A673 (cell line): ENCODE measurements around the gene USP1. TPM values are rescaled to one million over a fixed set of nuclear protein-coding genes. Genes with fewer than 3 reads are reported as not detected.

Experiments used
- BruUV-seq: library from RNA; stranded (reverse); fragments of 400-500 nt; replicated peaks from 2 replicates; lab custom pipeline; 2021; lab: Mats Ljungman, UMichigan
- CTCF ChIA-PET: fragments of 300-600 bp; sonication (Branson Sonifier 250); formaldehyde crosslinking; loops from one replicate; lab custom pipeline; 2022; ENCODE audit warnings: antibody characterized with exemption; lab: Charles Lee
- POLR2A ChIA-PET: fragments of 300-600 bp; sonication (Branson Sonifier 250); formaldehyde crosslinking; loops from one replicate; lab custom pipeline; 2022; ENCODE audit warnings: antibody characterized with exemption; ENCODE audit not compliant: low non-redundant PET; lab: Charles Lee
- DNase-seq: peaks from one replicate; pipeline ENCODE4 v3.0.0-alpha.2; 2015; ENCODE audit warnings: low spot score
- H3K27ac ChIP-seq: fragments of 200-600 bp; sonication (generic); 2 replicates; pipeline ENCODE4 v1.5.1; 2016; ENCODE audit warnings: mixed run types, low read depth, mild to moderate bottlenecking, mixed read lengths, antibody characterized with exemption, low read length; ENCODE audit not compliant: poor library complexity, severe bottlenecking
- H3K27me3 ChIP-seq: fragments of 200-600 bp; sonication (generic); replicated peaks from 2 replicates; pipeline ENCODE4 v1.6.1; 2017; ENCODE audit warnings: mixed run types, low read depth, mild to moderate bottlenecking, mixed read lengths, antibody characterized with exemption, low read length; ENCODE audit not compliant: insufficient read depth, poor library complexity
- H3K36me3 ChIP-seq: fragments of 200-600 bp; sonication (generic); 2 replicates; pipeline ENCODE4 v1.6.1; 2016; ENCODE audit warnings: mixed run types, mild to moderate bottlenecking, mixed read lengths, antibody characterized with exemption, low read length; ENCODE audit not compliant: insufficient read depth, poor library complexity, severe bottlenecking
- H3K4me1 ChIP-seq: fragments of 200-600 bp; sonication (generic); 2 replicates; pipeline ENCODE4 v1.6.1; 2017; ENCODE audit warnings: mixed run types, mild to moderate bottlenecking, mixed read lengths, antibody characterized with exemption, low read length; ENCODE audit not compliant: insufficient read depth, poor library complexity, severe bottlenecking
- H3K4me3 ChIP-seq: fragments of 200-600 bp; sonication (generic); 2 replicates; pipeline ENCODE4 v1.5.1; 2016; ENCODE audit warnings: low read depth, mixed run types, mild to moderate bottlenecking, mixed read lengths, low read length; ENCODE audit not compliant: poor library complexity, severe bottlenecking
- H3K9me3 ChIP-seq: fragments of 200-600 bp; sonication (generic); 2 replicates; pipeline ENCODE4 v1.6.1; 2016; ENCODE audit warnings: mixed run types, low read depth, mild to moderate bottlenecking, mixed read lengths, antibody characterized with exemption, low read length; ENCODE audit not compliant: poor library complexity, severe bottlenecking
- CTCF ChIP-seq: fragments of 300-800, 200-600 bp; sonication (generic); conservative IDR thresholded peaks from 2 replicates; pipeline ENCODE4 v1.5.1; 2017; ENCODE audit warnings: low read depth, mild to moderate bottlenecking, antibody characterized with exemption, low read length, moderate library complexity, mixed read lengths
- EZH2 ChIP-seq: fragments of 200-600 bp; sonication (generic); IDR thresholded peaks from 2 replicates; pipeline ENCODE4 v1.6.1; 2017; ENCODE audit warnings: borderline replicate concordance, low read depth, mild to moderate bottlenecking, mixed read lengths, antibody characterized with exemption, low read length; ENCODE audit not compliant: poor library complexity, severe bottlenecking
- intact Hi-C: fragments of 100-400 bp; cut with micrococcal nuclease; formaldehyde crosslinking; loops from one replicate; pipeline ENCODE4 v1.10.0; 2022; ENCODE audit not compliant: unreplicated experiment
- total RNA-seq: library from RNA; stranded (reverse); gene quantifications from 2 replicates; pipeline ENCODE4 v1.2.3, GENCODE V29; 2021

The USP1 gene
- total RNA-seq, 1 experiment from 2014 or later, result 90.0 TPM

- TF ChIP-seq CTCF (no peak), EZH2 (no peak)
- Histone ChIP-seq H3K27me3 (peaks cover 43% of the 10 kb centered on the region), H3K4me3 (no peak overlapping the region), H3K4me1 (peaks cover 28% of the 10 kb centered on the region), H3K9me3 (no peaks in the 10 kb centered on the region), H3K27ac (no peak overlapping the region), H3K36me3 (no peaks in the 10 kb centered on the region)
- no TSS peak for BruUV-seq
- no peak for DNase-seq
- intact Hi-C loops, result no loop called here
- POLR2A ChIA-PET, result no interaction called here
- CTCF ChIA-PET, result no interaction called here
These were observed 46.8 kb upstream of the USP1 start for GRCh38 chr1:62390071-62390470.

DNA sequence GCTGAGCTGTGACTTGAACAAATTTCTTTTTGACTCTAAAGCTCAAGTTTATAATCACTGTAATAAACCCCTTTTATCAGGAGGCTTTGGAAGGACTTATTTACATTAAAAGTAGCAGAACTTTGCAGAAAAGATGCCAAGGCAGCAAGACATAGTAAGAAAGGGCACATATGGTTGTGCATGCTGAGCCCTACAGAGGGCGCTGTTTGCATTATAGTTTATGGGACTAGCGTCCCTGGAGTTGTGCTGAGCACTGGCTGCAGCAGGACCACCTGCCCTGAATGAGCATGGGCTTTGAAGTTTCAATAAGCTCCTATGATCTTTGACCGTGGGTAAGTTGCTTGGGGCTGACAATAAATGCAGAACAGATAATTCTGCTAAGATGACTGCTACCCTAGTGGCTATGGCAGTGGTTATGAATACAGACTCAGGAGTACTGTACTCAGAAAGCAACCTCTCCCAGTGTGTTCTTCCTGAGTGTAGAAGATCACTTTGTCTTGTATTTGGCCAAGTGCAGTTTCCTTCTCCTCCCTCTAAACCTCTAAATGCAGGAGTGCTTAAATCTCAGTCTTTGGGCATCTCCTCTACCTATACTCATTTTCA is 45.4 kb upstream of the USP1 start:
- peaks cover 43% of the 10 kb centered on the region for H3K27me3 ChIP-seq
- no peak overlapping the region for H3K4me3 ChIP-seq
- H3K9me3 ChIP-seq, result no peaks in the 10 kb centered on the region
- peaks cover 16% of the 10 kb centered on the region for H3K4me1 ChIP-seq
- no peaks in the 10 kb centered on the region for H3K36me3 ChIP-seq
- BruUV-seq, result no TSS peak
- TF ChIP-seq EZH2 (no peak), CTCF (peak; percentile 91)
- intact Hi-C loops, result no loop called here
- peak; percentile 77 for DNase-seq
- no peak overlapping the region for H3K27ac ChIP-seq
- POLR2A ChIA-PET, result no interaction called here
- CTCF ChIA-PET, result interaction anchor here (0.7 kb wide), 1 partner anchor 215 kb away, joined by 3 read pairs; no protein-coding TSS in a partner anchor

GRCh38 chr1:62392951-62393350 is 43.9 kb upstream of the USP1 start:
- CTCF ChIA-PET, result no interaction called here

More at GRCh38 chr1:62392951-62393350, 43.9 kb upstream of the USP1 start:
- intact Hi-C loops, result no loop called here
- H3K27me3 ChIP-seq, result peaks cover 49% of the 10 kb centered on the region
- no peak for TF ChIP-seq EZH2
- TF ChIP-seq CTCF, result no peak
- POLR2A ChIA-PET, result no interaction called here
- H3K4me1 ChIP-seq, result peaks cover 4% of the 10 kb centered on the region
- no peaks in the 10 kb centered on the region for H3K9me3 ChIP-seq
- no peak overlapping the region for H3K27ac ChIP-seq
- no TSS peak for BruUV-seq
- H3K36me3 ChIP-seq, result no peaks in the 10 kb centered on the region
- DNase-seq, result no peak
- no peak overlapping the region for H3K4me3 ChIP-seq
